Measurements from ENCODE around the gene ERGIC1. TPM values are rescaled to one million over a fixed set of nuclear protein-coding genes. Genes with fewer than 3 reads are reported as not detected.

Gene ERGIC1
- total RNA-seq, 1 donor from 2014 or later = 158 TPM

GRCh38 chr5:172915514-172915913, 81.5 kb downstream of the ERGIC1 start:
- no peaks in the 10 kb centered on the region for H3K9me3 Mint-ChIP-seq (ENCODE audit: low read depth)
- H3K27me3 Mint-ChIP-seq = no peaks in the 10 kb centered on the region
- no peak overlapping the region for H3K4me3 Mint-ChIP-seq (ENCODE audit: low read depth)
- peaks cover 18% of the 10 kb centered on the region for H3K36me3 Mint-ChIP-seq (ENCODE audit: insufficient read depth)
- H3K27ac Mint-ChIP-seq = no peak overlapping the region
- no peak for DNase-seq (ENCODE audit: low spot score, unreplicated experiment)
- no peak for TF ChIP-seq CTCF (IDR thresholded peaks at IDR 0.05; ENCODE audit: unreplicated experiment)
- H3K4me1 Mint-ChIP-seq (ENCODE audit: low read depth) = no peaks in the 10 kb centered on the region

DNA sequence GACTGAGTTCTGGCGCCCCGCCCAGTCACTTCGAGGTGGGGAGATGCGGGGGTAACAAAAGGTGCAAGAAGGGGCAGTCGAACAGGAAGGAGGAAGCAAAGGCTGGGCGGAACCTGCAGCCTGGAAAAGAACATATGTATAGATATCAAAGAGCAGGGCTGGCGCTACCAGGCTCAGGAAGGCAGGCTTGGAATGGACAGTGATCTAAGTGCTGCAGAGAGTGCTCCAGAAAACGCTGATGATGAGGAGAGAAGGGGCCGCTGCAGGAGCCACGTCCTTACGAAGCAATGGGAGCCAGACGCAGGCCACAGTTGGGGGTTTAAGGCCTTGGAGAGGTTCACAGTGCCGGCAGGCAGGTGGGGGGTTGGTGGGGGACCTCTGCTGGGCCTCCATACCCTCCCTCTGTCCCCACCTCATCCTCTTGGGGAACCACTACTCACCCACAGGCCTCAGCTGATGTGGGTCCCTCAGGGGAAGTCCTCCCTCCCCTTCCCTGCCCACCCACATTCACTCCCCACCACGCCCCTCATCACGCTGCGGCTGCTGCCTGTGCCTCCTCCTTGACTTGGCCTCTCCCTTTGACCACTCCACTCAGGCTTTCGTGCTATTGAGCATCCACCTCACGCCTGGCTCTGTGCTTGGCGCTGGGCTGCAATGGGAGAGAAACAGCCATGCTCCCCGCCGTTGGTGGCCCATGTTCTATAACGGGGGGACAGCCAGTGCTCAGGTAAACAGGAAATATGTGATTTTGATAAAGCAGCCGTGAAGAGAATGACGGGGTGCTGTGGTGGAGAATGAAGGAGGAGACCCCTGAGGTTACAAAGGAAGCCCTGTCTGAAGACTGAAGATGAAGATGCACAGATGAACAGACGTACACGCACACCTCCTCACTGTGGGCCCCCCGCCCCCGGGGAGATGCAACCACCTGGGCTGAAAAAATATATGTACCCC, 84.6 kb downstream of the ERGIC1 start:
- H3K36me3 Mint-ChIP-seq (ENCODE audit: insufficient read depth) = peaks cover 25% of the 10 kb centered on the region
- no peak overlapping the region for H3K4me3 Mint-ChIP-seq (ENCODE audit: low read depth)
- DNase-seq (ENCODE audit: low spot score, unreplicated experiment) = no peak
- no peak for TF ChIP-seq CTCF (IDR thresholded peaks at IDR 0.05; ENCODE audit: unreplicated experiment)
- H3K9me3 Mint-ChIP-seq (ENCODE audit: low read depth) = no peaks in the 10 kb centered on the region
- H3K27me3 Mint-ChIP-seq = no peaks in the 10 kb centered on the region
- no peak overlapping the region for H3K27ac Mint-ChIP-seq
- no peaks in the 10 kb centered on the region for H3K4me1 Mint-ChIP-seq (ENCODE audit: low read depth)

DNA sequence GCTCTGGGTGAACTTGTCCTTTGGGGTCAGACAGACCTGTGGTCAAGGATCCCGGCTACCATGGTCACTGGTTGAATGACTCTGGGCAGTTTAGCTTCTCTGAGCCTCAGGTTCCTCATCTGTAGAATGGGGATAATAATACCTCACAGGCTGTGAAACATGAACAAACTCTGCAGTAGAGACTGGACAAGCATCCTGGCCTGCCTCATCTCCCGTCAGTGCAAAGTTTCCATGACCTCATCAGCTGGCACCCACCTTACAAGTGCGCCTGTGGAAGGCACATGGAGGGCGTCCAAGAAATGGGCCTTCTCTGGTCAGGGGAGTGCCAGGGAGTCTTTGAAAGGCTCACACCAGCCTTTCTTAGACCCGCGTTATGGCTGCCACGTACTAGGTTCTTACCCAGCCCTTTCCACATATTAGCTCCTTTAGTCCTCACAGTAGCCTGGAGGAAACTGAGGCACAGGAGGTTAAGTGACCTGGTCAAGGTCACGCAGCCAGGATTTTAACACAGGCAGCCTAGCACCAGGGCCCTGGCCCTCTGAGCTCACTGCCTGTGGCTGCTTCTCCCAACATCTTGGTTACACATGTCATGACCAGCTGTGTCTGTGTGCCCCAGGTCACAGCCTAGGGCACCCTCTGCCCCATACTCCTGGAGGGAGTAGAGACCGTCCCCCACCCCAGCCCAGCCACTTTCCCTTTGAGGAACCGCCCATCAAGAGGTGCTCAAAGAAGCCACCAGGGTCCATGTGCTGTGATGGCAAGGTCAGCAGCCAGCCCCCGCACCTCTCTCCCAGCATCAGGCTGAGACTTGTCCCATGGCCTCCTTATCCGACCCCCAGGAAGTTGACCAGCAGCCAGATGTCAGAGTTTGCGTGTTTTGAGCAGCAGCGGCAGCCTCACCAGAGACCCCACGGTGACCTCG, 85.7 kb downstream of the ERGIC1 start:
- no peaks in the 10 kb centered on the region for H3K4me1 Mint-ChIP-seq (ENCODE audit: low read depth)
- H3K36me3 Mint-ChIP-seq (ENCODE audit: insufficient read depth) = peaks cover 26% of the 10 kb centered on the region
- no peak overlapping the region for H3K27ac Mint-ChIP-seq
- no peak for TF ChIP-seq CTCF (IDR thresholded peaks at IDR 0.05; ENCODE audit: unreplicated experiment)
- H3K27me3 Mint-ChIP-seq = no peaks in the 10 kb centered on the region
- no peak overlapping the region for H3K4me3 Mint-ChIP-seq (ENCODE audit: low read depth)
- H3K9me3 Mint-ChIP-seq (ENCODE audit: low read depth) = no peaks in the 10 kb centered on the region
- no peak for DNase-seq (ENCODE audit: low spot score, unreplicated experiment)

- Mint-ChIP-seq H3K27ac (no peak overlapping the region), H3K4me1 (ENCODE audit: low read depth) (no peaks in the 10 kb centered on the region), H3K9me3 (ENCODE audit: low read depth) (no peaks in the 10 kb centered on the region), H3K36me3 (ENCODE audit: insufficient read depth) (peaks cover 27% of the 10 kb centered on the region), H3K4me3 (ENCODE audit: low read depth) (no peak overlapping the region), H3K27me3 (no peaks in the 10 kb centered on the region)
- DNase-seq (ENCODE audit: low spot score, unreplicated experiment) = no peak
- TF ChIP-seq CTCF (IDR thresholded peaks at IDR 0.05; ENCODE audit: unreplicated experiment) = no peak
Observed at GRCh38 chr5:172920447-172920849, 86.4 kb downstream of the ERGIC1 start.

DNA sequence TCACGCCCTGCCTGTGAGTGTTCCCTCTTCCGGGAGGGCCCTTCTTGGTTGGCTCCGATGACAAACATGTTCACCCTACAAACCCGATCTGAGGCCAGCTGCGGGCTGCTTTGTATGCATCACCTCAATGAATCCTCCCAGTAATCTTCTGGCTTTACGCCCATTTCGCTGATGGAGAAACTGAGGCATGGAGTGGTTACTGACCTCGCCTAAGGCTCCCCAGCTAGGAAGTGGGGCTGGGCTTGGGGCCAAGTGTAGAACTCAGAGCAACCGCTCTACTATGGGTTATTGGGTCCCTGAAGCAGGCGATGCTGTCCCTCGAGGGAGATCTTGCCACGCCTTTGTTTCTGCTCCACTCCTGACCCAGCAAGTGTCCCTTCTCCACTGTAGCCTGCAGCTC, 86.9 kb downstream of the ERGIC1 start:
- no peak overlapping the region for H3K4me3 Mint-ChIP-seq (ENCODE audit: low read depth)
- no peak overlapping the region for H3K27ac Mint-ChIP-seq
- H3K36me3 Mint-ChIP-seq (ENCODE audit: insufficient read depth) = peaks cover 25% of the 10 kb centered on the region
- no peaks in the 10 kb centered on the region for H3K9me3 Mint-ChIP-seq (ENCODE audit: low read depth)
- H3K4me1 Mint-ChIP-seq (ENCODE audit: low read depth) = no peaks in the 10 kb centered on the region
- TF ChIP-seq CTCF (IDR thresholded peaks at IDR 0.05; ENCODE audit: unreplicated experiment) = no peak
- no peak for DNase-seq (ENCODE audit: low spot score, unreplicated experiment)
- no peaks in the 10 kb centered on the region for H3K27me3 Mint-ChIP-seq
